Dedifferentiated amniotic fluid mesenchymal stem cell (primary cell): ENCODE measurements around the gene INO80D.
"Not testable (repeated sequence)": the region's sequence is repeated elsewhere in the genome, so short reads cannot be mapped to it uniquely, and the experiment has no call there.

Source experiments
- DNase-seq: peaks from one replicate; pipeline ENCODE4 v3.0.0-alpha.2; 2016; ENCODE audit errors: extremely low spot score

The INO80D gene

GRCh38 chr2:205976934-205977659, 108.9 kb downstream of the INO80D start:
- not testable (repeated sequence) for DNase-seq

- DNase-seq: no peak
Measured at GRCh38 chr2:205976120-205976814, 109.7 kb downstream of the INO80D start.

- no peak for DNase-seq
Measured at GRCh38 chr2:205975082-205975949, 110.7 kb downstream of the INO80D start.

- no peak for DNase-seq
Measured at GRCh38 chr2:205972113-205972512, 113.9 kb downstream of the INO80D start.

- no peak for DNase-seq
Measured at GRCh38 chr2:205970348-205970747, 115.6 kb downstream of the INO80D start.

GRCh38 chr2:205969584-205969983, 116.4 kb downstream of the INO80D start:
- no peak for DNase-seq

- no peak for DNase-seq
Measured at GRCh38 chr2:205967391-205968075, 118.4 kb downstream of the INO80D start.

- no peak for DNase-seq
Measured at GRCh38 chr2:205965707-205966106, 120.3 kb downstream of the INO80D start.

GRCh38 chr2:205964111-205964761, 121.7 kb downstream of the INO80D start:
- no peak for DNase-seq

GRCh38 chr2:205959521-205959920, 126.5 kb downstream of the INO80D start:
- DNase-seq: no peak

GRCh38 chr2:205957452-205958154, 128.4 kb downstream of the INO80D start:
- no peak for DNase-seq

GRCh38 chr2:205954707-205955106, 131.3 kb downstream of the INO80D start:
- no peak for DNase-seq

- no peak for DNase-seq
Measured at GRCh38 chr2:205952282-205952681, 133.7 kb downstream of the INO80D start.

- no peak for DNase-seq
Measured at GRCh38 chr2:205948883-205949282, 137.1 kb downstream of the INO80D start.

GRCh38 chr2:205948496-205948837, 137.5 kb downstream of the INO80D start:
- DNase-seq: no peak

GRCh38 chr2:205947621-205948495, 138.1 kb downstream of the INO80D start:
- DNase-seq: peak; percentile 79

GRCh38 chr2:205946226-205946625, 139.7 kb downstream of the INO80D start:
- DNase-seq: no peak
